GM23338 (cell line): ENCODE data around the gene USP31. TPM values are rescaled to one million over a fixed set of nuclear protein-coding genes. Genes with fewer than 3 reads are reported as not detected.

ENCODE experiments used
- ATAC-seq: fragments of 200-7000 bp; cut with Tn5 transposase; 3 replicates; pipeline ENCODE4 v1.9.1; 2020
- DNase-seq: peaks from one replicate; pipeline ENCODE4 v3.0.0-alpha.2; 2015; ENCODE audit warnings: low spot score
- H2AFZ ChIP-seq: fragments of 200-600 bp; sonication (generic); 2 replicates; pipeline ENCODE4 v1.8.0; 2016; ENCODE audit warnings: antibody characterized with exemption, mild to moderate bottlenecking, moderate library complexity
- H3F3A ChIP-seq: fragments of 200-600 bp; sonication (generic); replicated peaks from 2 replicates; pipeline ENCODE4 v1.8.0; 2017; ENCODE audit warnings: antibody characterized with exemption, mixed run types, low read depth
- H3K27ac ChIP-seq: fragments of 200-600 bp; sonication (generic); 2 replicates; pipeline ENCODE4 v1.6.1; 2016; ENCODE audit warnings: low read depth
- H3K27me3 ChIP-seq: fragments of 200-600 bp; sonication (generic); 2 replicates; pipeline ENCODE4 v1.8.0; 2016; ENCODE audit warnings: mild to moderate bottlenecking, mixed run types, moderate library complexity; ENCODE audit not compliant: insufficient read depth
- H3K36me3 ChIP-seq: fragments of 200-600 bp; sonication (generic); 2 replicates; pipeline ENCODE4 v1.8.0; 2016; ENCODE audit warnings: mild to moderate bottlenecking; ENCODE audit not compliant: insufficient read depth
- H3K4me1 ChIP-seq: fragments of 200-600 bp; sonication (generic); 2 replicates; pipeline ENCODE4 v1.8.0; 2016; ENCODE audit warnings: mild to moderate bottlenecking, moderate library complexity; ENCODE audit not compliant: insufficient read depth
- H3K4me2 ChIP-seq: fragments of 200-600 bp; sonication (generic); 2 replicates; pipeline ENCODE4 v1.7.1; 2017; ENCODE audit warnings: mixed run types
- H3K4me3 ChIP-seq: fragments of 200-600 bp; sonication (generic); 2 replicates; pipeline ENCODE4 v1.6.1; 2016; ENCODE audit warnings: mixed run types
- H3K79me2 ChIP-seq: fragments of 200-600 bp; sonication (generic); replicated peaks from 2 replicates; pipeline ENCODE4 v1.8.0; 2017; ENCODE audit warnings: mild to moderate bottlenecking; ENCODE audit not compliant: insufficient read depth
- H3K9me2 ChIP-seq: fragments of 200-600 bp; sonication (generic); 2 replicates; pipeline ENCODE4 v1.8.0; 2017; ENCODE audit not compliant: insufficient read depth
- H4K20me1 ChIP-seq: fragments of 200-600 bp; sonication (generic); replicated peaks from 2 replicates; pipeline ENCODE4 v1.8.0; 2017; ENCODE audit warnings: mild to moderate bottlenecking; ENCODE audit not compliant: insufficient read depth
- H3K27ac Mint-ChIP-seq: 2 replicates; pipeline ENCODE4 v1.8.0; 2020; ENCODE audit warnings: inconsistent platforms, mild to moderate bottlenecking, moderate library complexity, mixed read lengths
- H3K27me3 Mint-ChIP-seq: 3 replicates; pipeline ENCODE4 v1.8.0; 2022; ENCODE audit warnings: low read depth, mild to moderate bottlenecking, moderate library complexity, mixed read lengths, inconsistent platforms; ENCODE audit not compliant: insufficient read depth, poor library complexity
- H3K36me3 Mint-ChIP-seq: 3 replicates; pipeline ENCODE4 v1.8.0; 2021; ENCODE audit warnings: low read depth, mild to moderate bottlenecking, inconsistent platforms, moderate library complexity, mixed read lengths
- H3K4me1 Mint-ChIP-seq: 3 replicates; pipeline ENCODE4 v1.8.0; 2020; ENCODE audit warnings: mild to moderate bottlenecking, inconsistent platforms, mixed read lengths
- H3K4me3 Mint-ChIP-seq: 3 replicates; pipeline ENCODE4 v1.8.0; 2021; ENCODE audit warnings: moderate library complexity, mild to moderate bottlenecking, inconsistent platforms, mixed read lengths
- H3K9me3 Mint-ChIP-seq: 3 replicates; pipeline ENCODE4 v1.8.0; 2020; ENCODE audit warnings: moderate library complexity, mild to moderate bottlenecking, inconsistent platforms, mixed read lengths
- CREB1 ChIP-seq: fragments of 250-450 bp; sonication (Bioruptor Pico); IDR thresholded peaks from 2 replicates; pipeline ENCODE4 v1.5.0; 2020; ENCODE audit warnings: low read depth, mild to moderate bottlenecking, moderate library complexity
- CTCF ChIP-seq, 2 experiments: fragments of 200-600 bp in 1 of 2; sonication (generic) in 1 of 2; conservative IDR thresholded peaks; 2 replicates each; pipeline versions ENCODE4 v1.5.1 to v1.6.1; 2016 to 2017; ENCODE audit warnings: antibody characterized with exemption in 2 of 2, low read depth in 2 of 2, mild to moderate bottlenecking in 2 of 2, moderate library complexity in 1 of 2
- EZH2 ChIP-seq: fragments of 200-600 bp; sonication (generic); IDR thresholded peaks from one replicate; pipeline ENCODE4 v1.8.0; 2017; ENCODE audit warnings: antibody characterized with exemption, mild to moderate bottlenecking, low read depth; ENCODE audit not compliant: unreplicated experiment
- EZH2phosphoT487 ChIP-seq: fragments of 200-600 bp; sonication (generic); IDR thresholded peaks from one replicate; pipeline ENCODE4 v1.8.1; 2018; ENCODE audit warnings: antibody characterized with exemption; ENCODE audit not compliant: unreplicated experiment
- JUNB ChIP-seq: IDR thresholded peaks from one replicate; pipeline ENCODE4 v1.6.1; 2016; ENCODE audit warnings: antibody characterized with exemption; ENCODE audit not compliant: unreplicated experiment
- NANOG ChIP-seq: IDR thresholded peaks from 2 replicates; pipeline ENCODE4 v1.6.1; 2016; ENCODE audit warnings: antibody characterized with exemption, borderline replicate concordance
- POLR2AphosphoS5 ChIP-seq: IDR thresholded peaks from 2 replicates; pipeline ENCODE4 v1.6.1; 2016; ENCODE audit warnings: antibody characterized with exemption, low read depth
- STAT1 ChIP-seq: IDR thresholded peaks from one replicate; pipeline ENCODE4 v1.6.1; 2016; ENCODE audit warnings: antibody characterized with exemption; ENCODE audit not compliant: unreplicated experiment
- ZNF114 ChIP-seq: fragments of 250-450 bp; sonication (Bioruptor Pico); IDR thresholded peaks from 2 replicates; pipeline ENCODE4 v1.5.0; 2020; ENCODE audit warnings: mild to moderate bottlenecking, moderate library complexity
- ZNF331 ChIP-seq: fragments of 250-450 bp; sonication (Bioruptor Pico); IDR thresholded peaks from 2 replicates; pipeline ENCODE4 v1.5.0; 2020; ENCODE audit warnings: low read depth, mild to moderate bottlenecking, moderate library complexity
- ZNF462 ChIP-seq: fragments of 250-450 bp; sonication (Bioruptor Pico); IDR thresholded peaks from 2 replicates; pipeline ENCODE4 v1.5.0; 2020; ENCODE audit warnings: mild to moderate bottlenecking, moderate library complexity
- polyA plus RNA-seq: library from polyadenylated mRNA; unstranded; fragments of >200 nt; fragmentation: Nextera tagmentation; extraction: Ambion mirVana; gene quantifications from 2 replicates; pipeline ENCODE4 v1.2.1, GENCODE V29; 2016
- total RNA-seq: library from RNA; depleted of rRNA; stranded (reverse); fragments of >200 nt; shearing (Covaris generic); gene quantifications from 2 replicates; pipeline ENCODE4 v1.2.3, GENCODE V29; 2014
- TF ChIP-seq, protein P1 (sequence below): IDR thresholded peaks from one replicate; pipeline ENCODE4 v1.6.1; 2018; ENCODE audit warnings: antibody characterized with exemption; ENCODE audit not compliant: unreplicated experiment
- TF ChIP-seq, protein P2 (sequence below): IDR thresholded peaks from 2 replicates; pipeline ENCODE4 v1.6.1; 2016; ENCODE audit warnings: antibody characterized with exemption

The USP31 gene
- total and polyA plus RNA-seq, 2 experiments from 2014 or later, result 4.3 to 17.9 TPM

DNA sequence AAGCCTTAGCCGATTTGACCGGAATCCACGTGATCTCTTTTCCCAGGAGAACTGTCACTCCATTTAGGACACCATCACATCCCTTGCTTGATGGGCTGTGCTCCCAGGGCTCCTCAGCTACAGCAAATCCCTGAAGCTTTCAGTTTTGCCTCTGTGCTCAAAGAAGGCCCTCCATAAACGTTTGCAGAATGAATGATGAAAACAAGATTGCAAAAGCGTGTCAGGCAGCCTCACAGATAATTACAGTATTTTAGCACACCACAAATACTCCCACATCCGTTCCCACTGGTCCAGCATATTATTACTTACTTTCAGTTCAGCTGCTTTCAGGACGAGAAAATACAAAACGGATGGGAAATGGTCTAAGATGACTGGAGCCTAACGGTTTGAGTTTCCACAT is 84.6 kb downstream of the USP31 start:
- Histone ChIP-seq H3K4me1 (peaks cover 3% of the 10 kb centered on the region), H3K79me2 (no peaks in the 10 kb centered on the region), H3K27me3 (no peaks in the 10 kb centered on the region), H3K4me3 (no peak overlapping the region), H3K4me2 (no peak overlapping the region), H4K20me1 (no peaks in the 10 kb centered on the region; the same call in 1 of the 2 replicates), H2AFZ (no peak overlapping the region), H3F3A (no peaks in the 10 kb centered on the region), H3K9me2 (no peaks in the 10 kb centered on the region), H3K36me3 (no peaks in the 10 kb centered on the region), H3K27ac (no peak overlapping the region)
- TF ChIP-seq, protein P1, sequence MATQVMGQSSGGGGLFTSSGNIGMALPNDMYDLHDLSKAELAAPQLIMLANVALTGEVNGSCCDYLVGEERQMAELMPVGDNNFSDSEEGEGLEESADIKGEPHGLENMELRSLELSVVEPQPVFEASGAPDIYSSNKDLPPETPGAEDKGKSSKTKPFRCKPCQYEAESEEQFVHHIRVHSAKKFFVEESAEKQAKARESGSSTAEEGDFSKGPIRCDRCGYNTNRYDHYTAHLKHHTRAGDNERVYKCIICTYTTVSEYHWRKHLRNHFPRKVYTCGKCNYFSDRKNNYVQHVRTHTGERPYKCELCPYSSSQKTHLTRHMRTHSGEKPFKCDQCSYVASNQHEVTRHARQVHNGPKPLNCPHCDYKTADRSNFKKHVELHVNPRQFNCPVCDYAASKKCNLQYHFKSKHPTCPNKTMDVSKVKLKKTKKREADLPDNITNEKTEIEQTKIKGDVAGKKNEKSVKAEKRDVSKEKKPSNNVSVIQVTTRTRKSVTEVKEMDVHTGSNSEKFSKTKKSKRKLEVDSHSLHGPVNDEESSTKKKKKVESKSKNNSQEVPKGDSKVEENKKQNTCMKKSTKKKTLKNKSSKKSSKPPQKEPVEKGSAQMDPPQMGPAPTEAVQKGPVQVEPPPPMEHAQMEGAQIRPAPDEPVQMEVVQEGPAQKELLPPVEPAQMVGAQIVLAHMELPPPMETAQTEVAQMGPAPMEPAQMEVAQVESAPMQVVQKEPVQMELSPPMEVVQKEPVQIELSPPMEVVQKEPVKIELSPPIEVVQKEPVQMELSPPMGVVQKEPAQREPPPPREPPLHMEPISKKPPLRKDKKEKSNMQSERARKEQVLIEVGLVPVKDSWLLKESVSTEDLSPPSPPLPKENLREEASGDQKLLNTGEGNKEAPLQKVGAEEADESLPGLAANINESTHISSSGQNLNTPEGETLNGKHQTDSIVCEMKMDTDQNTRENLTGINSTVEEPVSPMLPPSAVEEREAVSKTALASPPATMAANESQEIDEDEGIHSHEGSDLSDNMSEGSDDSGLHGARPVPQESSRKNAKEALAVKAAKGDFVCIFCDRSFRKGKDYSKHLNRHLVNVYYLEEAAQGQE, result no peak
- TF ChIP-seq JUNB (no peak), CTCF (conservative IDR thresholded peaks at IDR 0.05; ENCODE audit: low read depth in 2 of 2) (no peak), STAT1 (no peak), EZH2phosphoT487 (no peak), EZH2 (no peak), NANOG (no peak), POLR2AphosphoS5 (no peak), CREB1 (no peak), ZNF462 (CRISPR knock-in tag) (no peak), ZNF114 (CRISPR knock-in tag) (no peak), ZNF331 (no peak)
- TF ChIP-seq, protein P2, sequence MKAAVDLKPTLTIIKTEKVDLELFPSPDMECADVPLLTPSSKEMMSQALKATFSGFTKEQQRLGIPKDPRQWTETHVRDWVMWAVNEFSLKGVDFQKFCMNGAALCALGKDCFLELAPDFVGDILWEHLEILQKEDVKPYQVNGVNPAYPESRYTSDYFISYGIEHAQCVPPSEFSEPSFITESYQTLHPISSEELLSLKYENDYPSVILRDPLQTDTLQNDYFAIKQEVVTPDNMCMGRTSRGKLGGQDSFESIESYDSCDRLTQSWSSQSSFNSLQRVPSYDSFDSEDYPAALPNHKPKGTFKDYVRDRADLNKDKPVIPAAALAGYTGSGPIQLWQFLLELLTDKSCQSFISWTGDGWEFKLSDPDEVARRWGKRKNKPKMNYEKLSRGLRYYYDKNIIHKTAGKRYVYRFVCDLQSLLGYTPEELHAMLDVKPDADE, result no peak
- H3K27me3 Mint-ChIP-seq, result no peaks in the 10 kb centered on the region
- H3K4me1 Mint-ChIP-seq, result peaks cover 16% of the 10 kb centered on the region
- no peak overlapping the region for H3K27ac Mint-ChIP-seq
- no peaks in the 10 kb centered on the region for H3K9me3 Mint-ChIP-seq
- no peak for DNase-seq
- H3K36me3 Mint-ChIP-seq, result peaks cover 21% of the 10 kb centered on the region
- no peak for ATAC-seq
- H3K4me3 Mint-ChIP-seq, result no peak overlapping the region
